DOHH2 (cell line): ENCODE results near the gene SQSTM1.

Experiments
- H3F3A ChIP-seq: fragments of 200-600 bp; sonication (generic), shearing (Covaris generic); 2 replicates; pipeline ENCODE4 v1.6.0; 2016; ENCODE audit warnings: antibody characterized with exemption, mild to moderate bottlenecking; ENCODE audit not compliant: control insufficient read depth, insufficient read depth
- H3K27ac ChIP-seq: fragments of 200-600 bp; sonication (generic); 2 replicates; pipeline ENCODE4 v1.5.1; 2014; ENCODE audit warnings: low read depth, mild to moderate bottlenecking, low read length, moderate library complexity
- H3K27me3 ChIP-seq: fragments of 200-600 bp; sonication (generic); 2 replicates; pipeline ENCODE4 v1.6.1; 2014; ENCODE audit warnings: mild to moderate bottlenecking, low read length, mixed read lengths; ENCODE audit not compliant: control insufficient read depth
- H3K36me3 ChIP-seq: fragments of 200-600 bp; sonication (generic); 2 replicates; pipeline ENCODE4 v1.6.1; 2014; ENCODE audit warnings: mild to moderate bottlenecking, low read length, moderate library complexity, mixed read lengths; ENCODE audit not compliant: control insufficient read depth
- H3K4me1 ChIP-seq: fragments of 200-600 bp; sonication (generic); 2 replicates; pipeline ENCODE4 v1.6.1; 2014; ENCODE audit warnings: mild to moderate bottlenecking, low read length, mixed read lengths; ENCODE audit not compliant: control insufficient read depth
- H3K4me2 ChIP-seq: fragments of 200-600 bp; sonication (generic); 2 replicates; pipeline ENCODE4 v1.6.0; 2014; ENCODE audit warnings: mild to moderate bottlenecking, low read length, moderate library complexity
- H3K4me3 ChIP-seq: fragments of 200-600 bp; sonication (generic); 2 replicates; pipeline ENCODE4 v1.5.1; 2014; ENCODE audit warnings: mild to moderate bottlenecking, low read length, mixed read lengths
- H3K79me2 ChIP-seq: fragments of 200-600 bp; sonication (generic); 2 replicates; pipeline ENCODE4 v1.6.1; 2014; ENCODE audit warnings: mild to moderate bottlenecking, low read length, mixed read lengths; ENCODE audit not compliant: control insufficient read depth
- H3K9me2 ChIP-seq: fragments of 200-600 bp; sonication (generic); replicated peaks from 2 replicates; pipeline ENCODE4 v1.6.1; 2014; ENCODE audit warnings: mild to moderate bottlenecking, low read length, mixed read lengths; ENCODE audit not compliant: control insufficient read depth
- H3K9me3 ChIP-seq: fragments of 200-600 bp; sonication (generic); 2 replicates; pipeline ENCODE4 v1.6.1; 2014; ENCODE audit warnings: antibody characterized with exemption, low read length, mixed read lengths; ENCODE audit not compliant: control insufficient read depth, insufficient read depth
- H4K20me1 ChIP-seq: fragments of 200-600 bp; sonication (generic); 2 replicates; pipeline ENCODE4 v1.6.0; 2014; ENCODE audit warnings: low read depth, mild to moderate bottlenecking, antibody characterized with exemption, low read length, moderate library complexity; ENCODE audit not compliant: control insufficient read depth, insufficient read depth
- EZH2phosphoT487 ChIP-seq: fragments of 200-600 bp; sonication (generic); IDR thresholded peaks from 2 replicates; pipeline ENCODE4 v1.6.1; 2017; ENCODE audit warnings: borderline replicate concordance, mild to moderate bottlenecking, antibody characterized with exemption, low read length, moderate library complexity, mixed read lengths
- TF ChIP-seq, protein P1 (sequence below): fragments of 200-600 bp; sonication (generic); IDR thresholded peaks from one replicate; pipeline ENCODE4 v1.5.1; 2014; ENCODE audit warnings: antibody characterized with exemption, mild to moderate bottlenecking, low read depth, low read length; ENCODE audit not compliant: poor library complexity, severe bottlenecking

The SQSTM1 gene

GRCh38 chr5:179794575-179794974 lies 26.1 kb upstream of the SQSTM1 start:
- Histone ChIP-seq H3K27ac (no peak overlapping the region), H3K9me2 (no peaks in the 10 kb centered on the region), H3K27me3 (no peaks in the 10 kb centered on the region), H3F3A (no peaks in the 10 kb centered on the region; the same call in 1 of the 2 replicates), H3K9me3 (no peaks in the 10 kb centered on the region), H3K36me3 (peaks cover 24% of the 10 kb centered on the region; the same call in 1 of the 2 replicates), H3K4me3 (peak overlapping the region; percentile 91), H3K79me2 (no peaks in the 10 kb centered on the region), H4K20me1 (no peaks in the 10 kb centered on the region), H3K4me2 (peak overlapping the region; percentile 85), H3K4me1 (peaks cover 23% of the 10 kb centered on the region)
- TF ChIP-seq, protein P1, sequence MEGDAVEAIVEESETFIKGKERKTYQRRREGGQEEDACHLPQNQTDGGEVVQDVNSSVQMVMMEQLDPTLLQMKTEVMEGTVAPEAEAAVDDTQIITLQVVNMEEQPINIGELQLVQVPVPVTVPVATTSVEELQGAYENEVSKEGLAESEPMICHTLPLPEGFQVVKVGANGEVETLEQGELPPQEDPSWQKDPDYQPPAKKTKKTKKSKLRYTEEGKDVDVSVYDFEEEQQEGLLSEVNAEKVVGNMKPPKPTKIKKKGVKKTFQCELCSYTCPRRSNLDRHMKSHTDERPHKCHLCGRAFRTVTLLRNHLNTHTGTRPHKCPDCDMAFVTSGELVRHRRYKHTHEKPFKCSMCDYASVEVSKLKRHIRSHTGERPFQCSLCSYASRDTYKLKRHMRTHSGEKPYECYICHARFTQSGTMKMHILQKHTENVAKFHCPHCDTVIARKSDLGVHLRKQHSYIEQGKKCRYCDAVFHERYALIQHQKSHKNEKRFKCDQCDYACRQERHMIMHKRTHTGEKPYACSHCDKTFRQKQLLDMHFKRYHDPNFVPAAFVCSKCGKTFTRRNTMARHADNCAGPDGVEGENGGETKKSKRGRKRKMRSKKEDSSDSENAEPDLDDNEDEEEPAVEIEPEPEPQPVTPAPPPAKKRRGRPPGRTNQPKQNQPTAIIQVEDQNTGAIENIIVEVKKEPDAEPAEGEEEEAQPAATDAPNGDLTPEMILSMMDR: no peak

GRCh38 chr5:179795049-179795862 lies 25.4 kb upstream of the SQSTM1 start:
- H3K27ac ChIP-seq: no peak overlapping the region
- H3K9me3 ChIP-seq: no peaks in the 10 kb centered on the region
- H3K79me2 ChIP-seq: no peaks in the 10 kb centered on the region
- H3K4me1 ChIP-seq: peaks cover 23% of the 10 kb centered on the region
- no peaks in the 10 kb centered on the region for H3F3A ChIP-seq
- no peaks in the 10 kb centered on the region for H3K27me3 ChIP-seq
- TF ChIP-seq EZH2phosphoT487: no peak
- TF ChIP-seq, protein P1: no peak
- peak overlapping the region; percentile 85 for H3K4me2 ChIP-seq
- peak overlapping the region; percentile 91 for H3K4me3 ChIP-seq
- no peaks in the 10 kb centered on the region for H4K20me1 ChIP-seq
- H3K9me2 ChIP-seq: no peaks in the 10 kb centered on the region
- H3K36me3 ChIP-seq: peaks cover 29% of the 10 kb centered on the region; the same call in 1 of the 2 replicates

DNA sequence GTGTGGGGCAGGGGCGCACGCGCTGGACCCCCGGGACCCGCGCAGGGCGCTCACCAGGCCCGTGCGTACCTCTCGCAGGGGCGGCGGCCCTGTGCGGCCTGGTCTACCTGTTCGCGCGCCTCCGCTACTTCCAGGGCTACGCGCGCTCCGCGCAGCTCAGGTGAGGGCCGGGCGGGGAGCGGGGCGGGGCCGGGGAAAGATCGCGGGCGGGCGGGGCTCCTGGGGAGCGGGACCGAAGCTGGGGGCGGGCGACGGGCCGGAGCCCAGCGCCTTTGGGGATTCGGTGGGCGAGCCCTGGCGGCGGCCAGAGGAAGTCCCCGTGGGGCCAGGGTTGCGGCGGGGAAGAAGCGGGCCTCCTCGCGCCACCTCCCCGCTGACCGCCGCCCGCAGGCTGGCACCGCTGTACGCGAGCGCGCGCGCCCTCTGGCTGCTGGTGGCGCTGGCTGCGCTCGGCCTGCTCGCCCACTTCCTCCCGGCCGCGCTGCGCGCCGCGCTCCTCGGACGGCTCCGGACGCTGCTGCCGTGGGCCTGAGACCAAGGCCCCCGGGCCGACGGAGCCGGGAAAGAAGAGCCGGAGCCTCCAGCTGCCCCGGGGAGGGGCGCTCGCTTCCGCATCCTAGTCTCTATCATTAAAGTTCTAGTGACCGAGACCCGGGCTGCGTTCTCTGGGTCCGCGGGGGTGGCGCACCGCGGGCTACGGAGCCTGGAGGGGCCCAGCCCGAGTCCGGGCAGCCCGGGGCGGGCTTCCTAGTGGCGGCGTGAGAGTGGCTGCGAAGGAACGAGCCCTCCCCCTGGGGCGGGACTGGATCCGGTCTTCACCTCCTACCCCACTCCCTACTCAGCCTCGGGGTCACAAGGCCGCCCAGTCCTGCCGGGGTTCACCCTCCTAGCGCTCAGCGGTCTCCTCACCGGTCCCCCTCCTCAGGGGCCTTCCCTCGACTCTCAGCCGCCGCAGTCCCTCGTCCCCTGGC lies 24.6 kb upstream of the SQSTM1 start:
- peak overlapping the region; percentile 36 for H3K27ac ChIP-seq
- no peaks in the 10 kb centered on the region for H3K9me3 ChIP-seq
- H3K36me3 ChIP-seq: peaks cover 33% of the 10 kb centered on the region; the same call in 1 of the 2 replicates
- TF ChIP-seq EZH2phosphoT487: no peak
- TF ChIP-seq, protein P1: peak; percentile 59
- no peaks in the 10 kb centered on the region for H3K79me2 ChIP-seq
- no peaks in the 10 kb centered on the region for H3F3A ChIP-seq
- no peaks in the 10 kb centered on the region for H4K20me1 ChIP-seq
- H3K27me3 ChIP-seq: no peaks in the 10 kb centered on the region
- H3K4me2 ChIP-seq: peak overlapping the region; percentile 85
- no peaks in the 10 kb centered on the region for H3K9me2 ChIP-seq
- peaks cover 23% of the 10 kb centered on the region for H3K4me1 ChIP-seq
- peak overlapping the region; percentile 91 for H3K4me3 ChIP-seq
